ENCODE measurements around the gene EPHB6.

The EPHB6 gene

DNA sequence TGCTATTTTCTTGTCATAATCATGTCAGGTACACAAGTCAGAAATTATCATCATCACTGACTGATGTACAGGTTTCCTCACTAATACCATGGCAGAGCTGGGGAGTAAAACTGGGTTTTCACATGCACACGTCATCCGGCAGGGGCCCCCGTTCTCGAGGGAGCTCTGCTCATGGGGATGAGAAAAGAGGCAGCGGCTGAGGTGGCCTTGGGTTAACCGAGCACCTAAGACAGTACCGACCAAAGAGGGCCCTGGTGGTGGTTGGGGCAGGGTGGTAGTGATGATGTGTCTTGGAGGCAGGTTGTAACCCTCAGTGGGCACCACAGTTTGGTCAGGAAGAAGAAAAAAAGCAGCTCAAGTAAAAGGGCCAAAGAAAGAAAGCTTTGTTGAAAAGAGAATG is 42.8 kb downstream of the EPHB6 start:
- Histone ChIP-seq H3K27ac (ENCODE audit: low read depth, low read length) (no peak overlapping the region), H4K20me1 (ENCODE audit: control insufficient read depth, insufficient read depth, low read depth, low read length) (no peaks in the 10 kb centered on the region), H3K9me2 (replicated peaks; ENCODE audit: control insufficient read depth, low read length) (no peaks in the 10 kb centered on the region), H3F3A (ENCODE audit: control insufficient read depth, insufficient read depth) (no peaks in the 10 kb centered on the region), H3K4me2 (ENCODE audit: low read length) (no peak overlapping the region), H3K27me3 (ENCODE audit: control insufficient read depth, low read length) (peaks cover 46% of the 10 kb centered on the region), H3K4me3 (ENCODE audit: low read length) (no peak overlapping the region), H3K4me1 (ENCODE audit: control insufficient read depth, low read length) (no peaks in the 10 kb centered on the region), H3K9me3 (ENCODE audit: control insufficient read depth, insufficient read depth, low read length) (no peaks in the 10 kb centered on the region), H3K36me3 (ENCODE audit: control insufficient read depth, low read length) (no peaks in the 10 kb centered on the region), H3K79me2 (ENCODE audit: control insufficient read depth, low read length) (no peaks in the 10 kb centered on the region)
- TF ChIP-seq EZH2phosphoT487 (IDR thresholded peaks at IDR 0.05; ENCODE audit: borderline replicate concordance, low read length), result no peak
- TF ChIP-seq, protein P1, sequence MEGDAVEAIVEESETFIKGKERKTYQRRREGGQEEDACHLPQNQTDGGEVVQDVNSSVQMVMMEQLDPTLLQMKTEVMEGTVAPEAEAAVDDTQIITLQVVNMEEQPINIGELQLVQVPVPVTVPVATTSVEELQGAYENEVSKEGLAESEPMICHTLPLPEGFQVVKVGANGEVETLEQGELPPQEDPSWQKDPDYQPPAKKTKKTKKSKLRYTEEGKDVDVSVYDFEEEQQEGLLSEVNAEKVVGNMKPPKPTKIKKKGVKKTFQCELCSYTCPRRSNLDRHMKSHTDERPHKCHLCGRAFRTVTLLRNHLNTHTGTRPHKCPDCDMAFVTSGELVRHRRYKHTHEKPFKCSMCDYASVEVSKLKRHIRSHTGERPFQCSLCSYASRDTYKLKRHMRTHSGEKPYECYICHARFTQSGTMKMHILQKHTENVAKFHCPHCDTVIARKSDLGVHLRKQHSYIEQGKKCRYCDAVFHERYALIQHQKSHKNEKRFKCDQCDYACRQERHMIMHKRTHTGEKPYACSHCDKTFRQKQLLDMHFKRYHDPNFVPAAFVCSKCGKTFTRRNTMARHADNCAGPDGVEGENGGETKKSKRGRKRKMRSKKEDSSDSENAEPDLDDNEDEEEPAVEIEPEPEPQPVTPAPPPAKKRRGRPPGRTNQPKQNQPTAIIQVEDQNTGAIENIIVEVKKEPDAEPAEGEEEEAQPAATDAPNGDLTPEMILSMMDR (IDR thresholded peaks at IDR 0.05; ENCODE audit: low read depth, low read length, poor library complexity, severe bottlenecking), result no peak

DNA sequence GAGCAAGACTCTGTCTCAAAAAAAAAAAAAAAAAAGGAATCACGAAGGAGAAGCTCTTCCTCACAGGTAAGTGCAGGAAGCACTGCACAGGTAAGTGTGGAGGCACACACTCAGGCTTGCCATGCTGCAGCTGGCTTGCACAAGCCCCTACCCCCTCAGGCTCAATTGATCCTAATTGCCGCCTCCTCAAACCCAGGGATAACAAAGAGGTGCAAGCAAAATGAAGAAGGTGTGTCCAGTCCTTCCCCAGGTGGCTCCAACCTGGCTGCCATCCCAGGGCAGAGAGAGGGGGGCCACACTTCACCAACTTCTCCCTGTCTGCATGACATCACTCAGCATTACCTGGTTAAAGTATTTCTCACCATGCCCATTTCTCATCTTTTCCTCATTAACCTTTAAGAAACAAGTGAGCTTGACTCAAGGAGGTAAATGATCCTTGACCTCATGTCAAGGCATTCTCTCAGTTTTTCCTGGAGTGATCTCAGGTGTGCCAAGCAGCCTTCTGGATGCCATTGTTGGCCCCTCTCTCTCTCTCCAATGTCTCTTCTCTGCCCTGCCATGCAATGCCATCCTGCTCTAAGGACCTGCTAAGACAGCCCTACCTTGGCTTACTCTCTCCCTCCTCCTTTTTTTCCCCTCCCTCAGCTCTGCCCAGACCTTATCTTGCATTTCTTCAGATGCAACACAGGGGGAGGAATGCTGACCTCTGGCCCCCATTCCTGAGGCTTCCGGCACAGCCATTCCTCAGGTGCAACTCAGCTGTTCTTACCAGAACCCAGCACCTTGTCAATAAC is 43.7 kb downstream of the EPHB6 start:
- no peaks in the 10 kb centered on the region for H4K20me1 ChIP-seq (ENCODE audit: control insufficient read depth, insufficient read depth, low read depth, low read length)
- no peaks in the 10 kb centered on the region for H3K9me2 ChIP-seq (replicated peaks; ENCODE audit: control insufficient read depth, low read length)
- TF ChIP-seq, protein P1 (IDR thresholded peaks at IDR 0.05; ENCODE audit: low read depth, low read length, poor library complexity, severe bottlenecking), result no peak
- no peak for TF ChIP-seq EZH2phosphoT487 (IDR thresholded peaks at IDR 0.05; ENCODE audit: borderline replicate concordance, low read length)
- no peak overlapping the region for H3K4me2 ChIP-seq (ENCODE audit: low read length)
- H3K4me1 ChIP-seq (ENCODE audit: control insufficient read depth, low read length), result no peaks in the 10 kb centered on the region
- no peaks in the 10 kb centered on the region for H3K9me3 ChIP-seq (ENCODE audit: control insufficient read depth, insufficient read depth, low read length)
- no peaks in the 10 kb centered on the region for H3F3A ChIP-seq (ENCODE audit: control insufficient read depth, insufficient read depth)
- no peak overlapping the region for H3K4me3 ChIP-seq (ENCODE audit: low read length)
- H3K79me2 ChIP-seq (ENCODE audit: control insufficient read depth, low read length), result no peaks in the 10 kb centered on the region
- peaks cover 43% of the 10 kb centered on the region for H3K27me3 ChIP-seq (ENCODE audit: control insufficient read depth, low read length)
- H3K36me3 ChIP-seq (ENCODE audit: control insufficient read depth, low read length), result no peaks in the 10 kb centered on the region
- H3K27ac ChIP-seq (ENCODE audit: low read depth, low read length), result no peak overlapping the region

DNA sequence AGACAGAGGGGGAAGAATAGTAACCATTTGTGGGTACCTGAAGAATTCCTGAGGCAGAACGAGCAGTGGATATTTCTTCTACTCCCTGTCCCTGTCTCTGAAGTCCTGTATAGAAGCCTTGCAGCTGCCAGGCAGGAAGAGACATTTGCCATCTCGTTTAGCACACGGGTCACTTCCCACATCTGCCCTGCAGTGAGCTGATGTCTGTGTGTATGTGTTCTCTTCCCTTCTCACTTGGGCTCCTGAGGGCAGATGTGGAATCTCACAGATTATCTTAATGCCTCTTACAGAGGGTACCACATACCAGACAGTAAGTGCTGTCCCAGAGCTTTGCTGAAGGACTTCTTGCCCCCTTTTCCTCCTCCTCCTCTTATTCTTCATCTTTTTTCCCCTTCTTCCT is 44.8 kb downstream of the EPHB6 start:
- Histone ChIP-seq H3K27ac (ENCODE audit: low read depth, low read length) (no peak overlapping the region), H3K9me2 (replicated peaks; ENCODE audit: control insufficient read depth, low read length) (no peaks in the 10 kb centered on the region), H3K4me3 (ENCODE audit: low read length) (no peak overlapping the region), H3K79me2 (ENCODE audit: control insufficient read depth, low read length) (no peaks in the 10 kb centered on the region), H3K9me3 (ENCODE audit: control insufficient read depth, insufficient read depth, low read length) (peaks cover 3% of the 10 kb centered on the region), H3K4me1 (ENCODE audit: control insufficient read depth, low read length) (no peaks in the 10 kb centered on the region), H3K27me3 (ENCODE audit: control insufficient read depth, low read length) (peaks cover 43% of the 10 kb centered on the region), H3K4me2 (ENCODE audit: low read length) (no peak overlapping the region), H3F3A (ENCODE audit: control insufficient read depth, insufficient read depth) (no peaks in the 10 kb centered on the region), H4K20me1 (ENCODE audit: control insufficient read depth, insufficient read depth, low read depth, low read length) (no peaks in the 10 kb centered on the region), H3K36me3 (ENCODE audit: control insufficient read depth, low read length) (no peaks in the 10 kb centered on the region)
- no peak for TF ChIP-seq EZH2phosphoT487 (IDR thresholded peaks at IDR 0.05; ENCODE audit: borderline replicate concordance, low read length)

All from DOHH2 (cell line).